Nucleus accumbens (tissue), 56 donors: ENCODE measurements around the gene FCHSD2.

Source experiments
- DNase-seq, 56 donors: peaks; one replicate each; lab custom pipeline; 2025; lab: John Stamatoyannopoulos, UW

The FCHSD2 gene

DNA sequence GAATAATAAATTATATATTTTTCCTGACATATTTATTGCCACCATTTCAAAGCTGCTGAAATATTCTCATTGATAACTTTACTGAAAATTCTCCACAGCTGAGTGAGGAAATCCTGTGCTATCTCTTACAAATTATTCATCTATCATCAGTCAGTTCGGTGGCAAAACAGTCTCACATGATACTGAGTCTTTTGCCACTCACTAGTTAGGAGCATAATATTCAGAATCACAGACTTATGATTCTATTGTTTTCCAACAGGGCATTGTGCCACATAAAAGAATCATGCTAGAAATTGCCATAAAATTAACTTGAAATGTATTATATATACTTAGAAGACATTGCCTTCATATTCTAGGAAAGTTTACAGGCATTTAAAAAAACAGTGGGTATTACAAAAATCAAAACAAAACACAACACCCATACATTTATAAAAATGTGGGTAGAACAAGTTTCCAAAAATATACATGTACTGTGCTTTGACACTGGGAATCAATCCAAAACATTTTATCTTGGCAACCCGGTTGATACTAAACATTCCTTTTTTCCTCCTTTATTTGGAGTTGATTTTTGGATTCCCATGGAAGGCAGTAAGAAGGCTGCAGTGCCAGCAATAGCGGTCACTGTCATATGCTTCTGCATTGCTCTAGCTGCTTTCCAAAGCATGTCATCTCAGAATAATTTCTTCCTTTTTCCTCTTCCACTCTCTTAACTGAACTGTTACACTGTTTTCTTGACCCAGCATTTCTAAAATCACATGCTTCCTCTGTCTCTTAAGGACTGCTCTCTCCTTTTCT lies 285.4 kb downstream of the FCHSD2 start:
- DNase-seq: no peak

DNA sequence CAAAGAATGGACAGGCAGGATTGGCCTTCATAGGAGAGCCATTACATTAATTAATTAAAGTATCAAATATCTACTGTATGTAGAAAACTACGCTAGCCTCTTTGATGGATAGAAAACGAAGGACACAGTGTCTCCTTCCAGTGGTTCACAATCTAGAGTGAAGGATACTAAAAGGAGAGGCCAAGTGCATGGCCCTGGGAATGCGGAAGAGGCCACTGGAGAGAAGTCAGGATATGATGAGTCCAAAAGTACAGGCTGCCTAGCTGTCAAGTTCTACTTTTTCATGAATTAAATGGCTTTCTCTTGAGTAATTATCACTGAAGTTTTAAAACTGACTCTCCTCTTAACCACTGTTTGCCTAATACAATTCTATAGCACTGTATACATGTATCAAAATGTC lies 286.1 kb downstream of the FCHSD2 start:
- no peak for DNase-seq

DNA sequence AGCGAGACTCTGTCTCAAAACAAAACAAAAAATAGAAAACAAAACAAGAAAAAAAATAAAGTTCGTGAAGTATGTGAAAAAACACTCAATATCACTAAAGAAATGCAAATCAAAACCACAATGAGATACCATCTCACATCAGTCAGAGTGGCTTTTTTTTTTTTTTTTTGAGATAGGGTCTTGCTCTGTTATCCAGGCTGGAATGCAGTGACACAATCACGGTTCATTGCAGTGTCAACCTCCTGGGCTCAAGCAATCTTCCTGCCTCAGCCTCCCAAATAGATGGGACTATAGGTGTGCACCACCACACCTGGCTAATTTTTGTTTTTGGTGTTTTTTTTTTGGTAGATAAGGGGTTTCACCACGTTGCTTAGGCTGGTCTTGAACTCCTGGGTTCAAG lies 290.4 kb downstream of the FCHSD2 start:
- DNase-seq: no peak

DNA sequence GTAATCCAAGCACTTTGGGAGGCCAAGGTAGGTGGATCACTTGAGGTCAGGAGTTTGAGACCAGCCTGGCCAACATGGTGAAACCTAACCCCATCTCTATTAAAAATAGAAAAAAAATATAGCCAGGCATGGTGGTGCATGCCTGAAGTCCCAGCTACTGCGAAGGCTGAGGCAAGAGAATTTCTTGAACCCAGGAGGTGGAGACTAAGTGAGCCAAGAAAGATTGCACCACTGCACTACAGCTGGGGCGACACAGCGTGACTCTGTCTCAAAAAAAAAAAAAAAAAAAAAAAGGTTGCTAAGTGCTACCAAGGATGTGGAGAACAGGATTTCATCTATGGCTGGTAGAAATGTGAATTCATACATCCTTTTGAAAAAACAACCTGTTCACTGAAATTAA lies 291.3 kb downstream of the FCHSD2 start:
- DNase-seq: no peak

DNA sequence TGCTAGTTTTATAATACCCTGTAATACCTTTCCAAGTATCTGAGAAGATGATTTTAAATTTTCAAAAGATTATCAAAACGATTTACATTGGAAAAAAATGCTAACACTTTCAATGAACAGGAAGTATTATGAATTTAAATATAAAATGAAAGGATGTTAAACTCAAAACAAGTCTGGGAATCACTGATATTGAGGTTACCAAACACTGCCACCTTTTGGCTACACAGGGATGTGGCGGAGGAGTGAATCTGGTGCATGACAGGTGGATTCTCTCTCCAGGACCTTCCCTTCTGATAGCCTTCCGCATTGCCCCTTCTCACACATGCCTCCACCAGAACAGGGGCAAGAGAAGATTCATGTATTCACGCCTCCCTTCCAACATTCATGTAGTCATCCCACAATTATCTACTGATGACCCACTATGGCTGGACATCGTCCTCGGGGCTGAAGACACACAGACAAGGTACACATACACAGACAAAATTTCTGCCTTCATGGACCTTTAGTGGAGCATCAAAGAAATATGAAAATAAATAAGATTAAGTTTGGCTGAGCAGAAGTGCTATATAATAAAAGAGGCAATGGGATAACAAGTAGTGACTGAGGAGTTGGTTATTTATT lies 293.2 kb downstream of the FCHSD2 start:
- no peak for DNase-seq

DNA sequence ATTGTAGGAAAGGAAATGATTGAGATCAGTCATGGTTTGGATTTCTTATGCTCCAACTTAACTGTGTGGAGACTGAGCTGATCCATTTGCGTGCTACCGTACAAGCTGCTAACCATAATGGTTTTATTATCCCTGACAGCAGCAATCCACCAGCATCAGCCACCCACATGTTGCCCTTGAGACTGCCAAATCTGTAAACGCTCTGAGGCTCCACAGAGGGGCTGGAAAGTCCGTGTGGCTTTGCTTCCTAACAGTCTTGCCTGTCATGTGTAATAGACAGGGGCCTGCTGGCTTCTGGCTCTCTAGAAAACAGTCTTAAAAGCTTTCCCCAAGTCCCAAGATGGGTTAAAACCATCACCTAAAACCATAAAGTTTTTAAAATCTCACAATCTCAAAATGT lies 297.8 kb downstream of the FCHSD2 start:
- no peak for DNase-seq

DNA sequence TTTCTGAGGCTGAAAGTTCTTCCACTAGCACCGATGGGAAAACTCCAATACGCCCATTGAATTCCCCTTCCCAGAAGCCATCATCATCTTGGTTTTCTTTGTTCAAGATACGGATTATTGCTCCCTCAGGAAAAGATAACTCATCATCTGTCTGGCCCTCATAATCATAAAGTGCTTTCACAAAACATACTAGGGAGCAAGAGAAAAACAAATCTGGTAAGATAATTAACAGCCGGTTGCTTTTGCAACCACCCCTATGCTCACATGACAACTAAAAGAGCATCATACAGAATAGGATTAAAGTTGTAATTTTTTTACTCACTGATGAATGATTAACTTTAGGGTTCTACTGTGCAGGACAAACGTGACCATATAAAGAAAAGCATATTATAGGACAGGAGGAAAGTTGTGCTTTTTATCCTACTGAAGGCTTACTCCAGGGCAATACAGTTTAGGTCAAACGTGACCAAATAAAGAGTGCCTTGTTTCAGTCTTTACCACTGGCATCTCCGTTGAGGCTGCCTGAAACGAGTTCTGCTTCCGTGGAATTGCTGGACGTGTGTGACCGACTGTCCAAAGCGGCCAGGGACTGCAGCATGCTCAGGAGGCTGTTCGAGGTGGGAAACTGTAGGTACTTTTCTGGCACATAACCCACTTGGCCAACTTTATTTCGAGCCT lies 299.3 kb downstream of the FCHSD2 start:
- DNase-seq: no peak

DNA sequence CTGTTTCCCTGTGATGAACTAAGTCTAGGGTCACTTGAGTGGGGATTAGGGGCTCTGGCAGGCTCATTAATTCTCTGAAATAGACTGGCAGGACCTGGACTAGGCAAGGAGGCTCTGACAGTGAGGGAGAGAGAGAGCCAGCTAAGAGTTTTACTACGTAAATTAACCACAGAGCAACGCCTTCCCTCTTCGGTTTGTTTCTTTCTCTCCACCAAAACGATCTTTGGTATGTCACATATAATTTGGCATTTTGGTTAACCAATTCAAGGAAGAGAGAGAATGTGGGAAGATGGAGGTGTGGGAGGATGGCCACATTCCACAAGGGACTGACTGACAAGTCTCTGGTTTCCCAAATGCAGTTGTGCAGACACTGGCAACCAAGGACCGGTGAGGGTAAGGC lies 300.0 kb downstream of the FCHSD2 start:
- no peak for DNase-seq

DNA sequence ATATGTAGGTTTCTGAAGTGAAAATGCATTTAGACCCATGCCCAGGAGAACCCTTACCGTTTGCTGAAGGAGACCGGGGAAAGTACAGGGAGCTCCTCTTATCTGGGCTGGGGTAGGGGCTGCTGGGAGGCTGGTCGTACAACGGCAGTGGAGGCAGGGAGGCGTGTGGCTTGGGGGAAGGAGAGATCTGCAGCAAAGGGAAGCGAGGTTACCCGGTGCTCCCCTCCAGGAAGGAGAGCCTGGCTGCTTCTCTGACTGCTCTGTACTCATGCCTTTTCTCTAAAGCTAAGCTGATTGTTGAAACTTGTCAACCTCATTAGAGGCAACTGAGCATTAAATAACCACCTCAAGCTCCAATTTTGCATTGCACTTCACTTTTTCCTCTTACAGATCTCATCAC lies 300.7 kb downstream of the FCHSD2 start:
- DNase-seq: no peak

DNA sequence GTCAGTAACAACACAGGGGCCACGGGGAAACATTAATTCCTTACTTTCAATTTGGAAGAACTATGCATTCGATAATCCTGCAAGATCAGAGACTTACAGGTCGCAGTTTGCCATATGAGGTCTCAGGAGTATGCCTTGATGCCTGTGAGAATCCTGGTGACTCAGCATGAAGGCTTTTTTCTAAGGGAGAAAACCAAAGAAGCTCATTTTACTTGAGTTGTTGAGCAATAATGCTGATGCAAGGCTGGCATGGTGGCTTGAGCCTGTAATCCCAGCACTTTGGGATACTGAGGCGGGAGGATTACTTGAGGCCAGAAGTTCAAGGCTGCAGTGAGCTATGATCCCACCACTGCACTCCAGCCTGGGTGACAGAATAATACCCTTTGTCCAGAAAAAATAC lies 301.3 kb downstream of the FCHSD2 start:
- DNase-seq: no peak

DNA sequence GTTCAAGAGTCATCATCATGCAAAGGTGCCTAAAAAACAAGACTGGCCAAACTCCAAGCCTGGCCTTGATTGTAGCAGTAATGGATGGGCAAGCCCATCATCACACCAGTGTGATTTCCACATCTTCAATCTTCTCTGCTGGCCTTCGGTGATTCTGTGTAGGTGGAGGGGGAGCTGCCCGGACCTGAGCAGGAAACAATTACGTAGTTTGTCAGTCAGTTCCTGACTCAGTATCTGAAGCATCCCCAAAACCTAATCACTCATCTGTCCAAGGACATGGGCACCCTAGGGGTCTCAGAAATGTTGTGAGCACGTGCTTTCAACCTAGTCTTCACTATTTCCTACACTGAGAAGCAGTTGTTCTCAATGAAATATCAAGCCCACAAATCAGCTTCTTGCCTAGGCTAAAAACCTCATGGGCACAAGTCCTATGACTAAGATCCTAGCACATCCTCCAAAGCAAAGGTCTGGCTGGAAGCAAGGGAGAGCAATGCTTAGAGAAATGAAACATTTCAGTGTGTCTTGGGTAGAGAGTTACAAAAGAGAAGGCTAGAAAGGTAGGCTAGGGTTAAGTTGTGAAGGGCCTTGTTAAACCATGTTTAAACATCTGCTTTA lies 303.3 kb downstream of the FCHSD2 start:
- no peak for DNase-seq

DNA sequence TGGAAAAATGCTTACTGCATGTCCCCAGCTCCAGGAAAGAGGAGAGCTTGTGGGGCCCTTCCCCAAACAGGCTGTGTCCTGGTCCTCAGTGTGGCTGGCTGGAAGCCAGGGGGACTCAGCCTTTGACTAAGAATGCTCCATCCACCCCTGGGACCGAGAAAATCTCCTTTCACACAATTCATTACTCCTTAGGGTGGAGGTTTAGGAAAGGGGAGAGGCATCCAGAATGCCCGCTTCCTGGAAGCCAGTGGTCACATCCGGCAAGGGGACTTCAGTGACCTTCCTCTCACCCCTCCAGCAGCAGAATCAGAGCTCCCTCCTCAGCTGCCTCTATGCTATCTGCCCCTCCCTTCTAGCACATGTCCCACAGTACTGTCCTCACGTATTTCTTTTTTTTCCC lies 306.0 kb downstream of the FCHSD2 start:
- DNase-seq: no peak

DNA sequence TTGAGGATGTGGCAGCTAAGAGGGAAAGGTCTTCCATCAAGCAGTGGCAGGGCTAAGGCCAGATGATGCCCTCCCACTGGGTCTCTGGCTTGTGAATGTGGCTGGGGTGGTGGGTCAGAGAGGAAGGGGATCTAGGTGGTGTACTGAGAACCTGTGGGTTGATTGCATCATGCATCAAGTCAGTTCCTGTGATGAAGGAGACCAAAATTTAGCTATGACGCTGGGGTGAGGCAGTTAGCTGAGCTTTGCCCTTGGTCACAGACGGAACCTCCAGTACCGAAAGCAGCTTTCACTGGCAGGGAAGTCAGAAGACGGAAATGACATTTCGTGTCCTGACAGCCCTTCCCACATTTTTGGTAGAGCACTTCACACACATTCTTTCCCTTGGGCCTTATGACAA lies 307.2 kb downstream of the FCHSD2 start:
- DNase-seq: no peak

DNA sequence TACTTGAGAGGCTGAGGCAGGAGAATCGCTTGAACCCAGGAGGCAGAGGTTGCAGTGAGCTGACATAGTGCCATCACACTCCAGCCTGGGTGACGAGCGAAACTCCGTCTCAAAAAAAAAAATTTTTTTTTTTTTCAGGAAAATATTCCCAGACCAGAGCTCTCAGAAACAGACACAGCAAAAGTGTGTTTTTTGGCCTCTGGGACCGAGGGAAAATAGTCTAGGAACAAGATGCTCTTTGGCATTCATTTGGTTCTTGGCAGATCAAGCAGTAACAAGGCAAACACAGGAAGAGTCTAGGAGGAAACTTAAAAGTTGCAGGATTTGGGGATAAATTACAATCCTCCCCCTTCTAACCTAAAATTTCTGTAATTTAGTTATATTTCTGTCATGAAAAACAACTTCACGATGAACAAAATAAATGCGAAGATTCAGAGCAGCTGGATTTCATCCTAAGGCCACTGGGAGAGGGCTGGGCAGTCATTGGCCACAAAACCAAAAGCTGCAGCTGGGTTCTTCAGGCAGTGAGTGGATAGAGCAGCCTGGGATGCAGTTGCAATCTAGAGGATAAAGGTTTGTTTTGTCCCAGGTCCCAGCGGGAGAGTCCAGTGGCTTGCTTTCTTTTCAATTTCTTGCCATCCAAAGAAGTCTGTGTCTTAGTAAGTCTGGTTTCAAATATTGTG lies 308.2 kb downstream of the FCHSD2 start:
- peak in 15 of 56 donors; percentile 21 to 54 (median 34) for DNase-seq

DNA sequence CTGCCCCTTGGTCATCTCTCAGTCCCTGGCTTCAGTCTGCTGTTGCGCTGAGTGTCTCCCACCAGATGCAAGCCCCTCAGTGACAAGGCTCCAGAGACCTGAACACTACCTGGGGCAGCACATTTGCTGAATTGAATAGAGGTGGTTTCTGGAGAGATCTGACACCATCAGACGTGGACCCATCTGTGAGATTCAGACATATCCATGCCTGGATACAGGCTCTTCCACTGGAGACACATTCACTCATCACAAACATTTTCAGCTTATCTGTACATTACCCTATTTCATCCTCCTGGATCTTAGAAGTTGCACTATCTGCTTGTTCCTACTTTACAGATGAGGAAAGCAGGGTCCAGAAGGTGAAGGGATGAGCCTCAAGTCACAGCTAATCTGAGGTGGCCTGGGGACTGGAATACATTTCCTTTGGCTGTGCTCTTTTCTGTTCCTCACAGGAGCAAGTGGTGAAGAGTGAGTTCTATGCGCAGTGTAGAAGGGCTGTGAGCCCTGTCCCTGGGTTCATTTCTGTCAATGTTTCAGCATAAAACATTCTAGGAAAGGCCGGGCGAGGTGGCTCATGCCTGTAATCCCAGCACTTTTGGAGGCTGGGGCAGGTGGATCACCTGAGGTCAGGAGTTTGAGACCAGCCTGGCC lies 308.9 kb downstream of the FCHSD2 start:
- DNase-seq: no peak

DNA sequence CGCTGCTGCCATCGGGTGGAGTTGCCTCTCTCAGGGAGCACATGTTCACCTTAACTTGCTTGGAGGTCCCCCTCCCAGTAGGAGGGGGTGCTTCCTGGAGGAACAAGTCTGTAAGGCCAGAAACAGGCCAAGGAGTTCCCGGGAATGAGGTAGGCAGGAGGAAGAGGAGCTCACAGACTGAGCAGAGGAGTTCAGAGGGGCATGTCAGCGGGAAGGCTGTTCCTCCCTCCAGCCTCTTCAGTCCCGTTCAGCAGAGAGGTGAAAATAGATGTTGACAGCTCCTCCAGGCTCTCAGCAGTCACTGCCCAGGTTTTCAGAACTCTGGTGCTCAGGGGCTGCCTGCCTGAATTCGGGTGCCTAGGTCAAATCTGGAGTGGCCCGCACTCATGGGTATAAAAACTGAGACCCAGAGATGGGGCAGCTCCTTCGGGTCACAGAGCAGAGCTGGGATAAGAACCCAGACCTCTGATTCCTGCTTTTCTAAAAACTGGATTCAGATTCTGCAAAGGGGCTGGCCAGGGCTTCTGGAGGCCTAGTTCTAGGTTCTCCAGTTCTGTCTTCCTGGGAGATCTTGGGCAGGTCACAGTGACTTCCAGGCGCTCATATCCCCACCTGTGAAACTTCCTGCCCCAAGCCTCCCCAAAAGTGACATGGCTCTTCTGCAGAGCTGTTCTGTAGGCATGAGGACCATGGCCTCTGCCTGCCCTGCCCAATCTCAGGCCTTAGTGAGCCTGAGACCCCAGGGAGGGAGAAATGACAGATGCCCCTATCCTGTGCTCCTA lies 309.6 kb downstream of the FCHSD2 start:
- DNase-seq: no peak

DNA sequence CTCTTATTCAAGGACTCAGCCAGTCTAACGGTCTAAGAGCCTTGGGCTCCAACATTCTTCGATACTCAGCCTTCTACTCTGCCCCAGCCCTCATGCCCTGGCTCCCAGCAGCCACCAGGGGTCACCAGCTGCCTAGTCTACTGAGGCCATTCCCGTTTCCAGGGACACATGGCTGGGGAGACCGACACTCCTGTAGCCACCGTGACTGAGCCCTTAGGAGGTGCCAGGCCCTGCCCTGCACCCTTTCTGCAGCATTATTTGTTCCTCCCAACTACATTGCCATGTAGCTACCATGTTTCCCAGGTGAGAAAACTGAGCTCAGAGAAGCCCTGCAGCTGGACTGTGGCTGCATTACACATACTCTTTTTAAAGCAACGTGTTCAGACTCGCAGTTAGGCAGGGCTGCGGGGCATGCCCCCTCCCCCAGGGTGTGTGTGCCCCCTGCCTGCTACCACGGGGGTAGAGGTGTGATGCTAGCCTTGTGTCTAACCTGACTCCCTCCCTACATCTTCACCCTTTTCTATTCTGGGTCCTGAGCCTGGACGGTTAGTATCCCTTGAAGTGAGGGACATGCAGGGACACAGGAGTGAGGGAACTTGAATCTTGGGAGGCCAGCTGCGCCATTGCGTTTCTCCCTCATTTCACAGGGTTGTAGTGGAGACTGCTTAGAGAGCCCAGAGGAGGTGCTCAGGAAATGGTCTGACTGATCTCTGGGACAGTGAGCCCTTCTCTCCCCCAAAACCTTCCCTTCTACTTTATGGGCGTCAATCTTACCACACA lies 310.4 kb downstream of the FCHSD2 start:
- DNase-seq: peak in 52 of 56 donors; percentile 31 to 92 (median 76)

DNA sequence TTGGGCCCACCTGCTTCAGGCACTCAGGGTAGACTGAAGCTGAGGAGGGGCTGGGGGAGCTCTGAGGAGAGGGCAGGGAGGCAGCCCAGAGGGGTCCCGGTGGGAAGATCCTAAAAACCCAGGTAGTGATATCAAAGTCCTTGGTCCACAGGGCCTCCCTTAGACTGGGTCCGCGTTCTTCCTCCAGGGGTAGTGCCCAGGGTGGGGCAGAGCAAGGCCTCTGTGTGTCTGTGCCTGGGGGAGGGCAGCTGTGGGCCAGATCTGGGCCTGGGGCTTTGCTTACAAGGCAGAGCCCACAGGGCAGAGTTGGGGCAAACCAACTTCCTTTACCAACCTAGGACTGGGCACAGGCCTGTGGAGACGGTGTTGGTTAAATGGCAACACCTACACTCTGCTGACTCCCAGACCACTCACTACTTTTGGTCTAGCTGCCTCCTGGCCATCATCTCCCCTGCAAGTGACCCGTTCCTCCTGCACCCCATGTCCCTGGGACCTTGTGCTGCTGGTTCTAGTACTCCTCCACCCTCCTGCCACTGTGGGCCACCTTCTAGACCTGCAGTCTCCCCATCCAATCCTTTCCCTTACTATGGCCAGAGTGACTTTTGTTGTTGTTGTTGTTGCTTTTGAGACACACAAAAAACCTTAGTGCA lies 312.1 kb downstream of the FCHSD2 start:
- DNase-seq: no peak
